GM21717 (cell line): ENCODE data around the gene CCDC136.

ENCODE experiments used
- ATAC-seq: cut with Tn5 transposase; IDR thresholded peaks from one replicate; pipeline ENCODE4 v1.9.1; 2021; ENCODE audit warnings: mild to moderate bottlenecking, moderate library complexity; ENCODE audit not compliant: unreplicated experiment

CCDC136 gene

DNA sequence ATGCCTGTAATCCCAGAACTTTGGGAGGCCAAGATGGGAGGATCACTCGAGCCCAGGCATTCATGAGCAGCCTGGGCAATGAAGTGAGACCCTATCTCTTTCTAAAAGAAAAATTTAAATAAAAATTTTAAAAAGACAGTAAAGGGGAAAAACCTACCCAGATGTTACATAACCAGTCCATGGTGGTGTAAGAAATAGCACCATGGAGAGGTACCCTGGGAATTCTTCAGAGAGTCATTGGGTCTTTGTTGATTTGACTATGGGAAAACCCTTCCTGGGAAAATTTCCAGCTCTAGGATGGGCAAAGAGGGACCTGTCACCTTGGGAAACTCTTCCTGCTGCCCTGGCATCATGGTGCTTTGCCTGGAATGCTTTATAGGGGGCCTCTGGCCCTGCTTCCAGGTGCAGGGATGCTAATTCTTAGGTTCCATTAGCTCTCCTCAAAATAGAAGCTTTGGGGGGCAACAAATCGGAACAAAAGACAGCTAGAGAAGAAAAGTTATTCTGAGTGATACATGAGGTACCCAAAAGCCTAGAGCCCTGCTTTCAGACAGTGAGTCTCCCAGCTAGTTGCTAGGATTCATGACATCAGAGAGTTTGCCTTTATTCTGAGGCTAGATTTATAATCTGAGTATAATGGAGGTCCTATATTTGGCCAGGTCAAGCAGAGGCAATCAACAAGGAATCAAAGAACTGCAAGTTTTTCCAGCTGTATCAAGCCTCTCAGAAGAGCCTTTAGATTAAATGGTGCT is 10.1 kb downstream of the CCDC136 start:
- no peak for ATAC-seq

GRCh38 chr7:128804484-128804883 is 12.7 kb downstream of the CCDC136 start:
- ATAC-seq: no peak

DNA sequence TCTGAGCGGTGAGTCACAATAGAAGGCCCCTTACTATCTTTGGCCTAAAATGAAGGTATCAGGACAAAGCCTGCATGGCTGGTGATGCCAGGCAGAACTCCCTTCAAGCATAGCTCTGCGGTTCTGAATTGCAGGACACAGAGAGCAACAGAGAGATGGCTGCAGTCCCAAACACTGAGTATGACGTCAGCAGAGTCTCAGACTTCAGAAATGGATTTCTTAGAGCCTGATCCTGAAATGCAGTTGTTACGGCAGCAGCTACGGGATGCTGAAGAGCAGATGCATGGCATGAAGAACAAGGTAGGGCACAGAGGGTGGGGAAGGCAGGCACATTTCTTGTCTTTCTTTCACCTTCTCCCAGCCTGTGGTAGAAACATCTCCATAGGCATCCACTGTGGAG is 13.5 kb downstream of the CCDC136 start:
- no peak for ATAC-seq

GRCh38 chr7:128807191-128807590 is 15.4 kb downstream of the CCDC136 start:
- no peak for ATAC-seq

DNA sequence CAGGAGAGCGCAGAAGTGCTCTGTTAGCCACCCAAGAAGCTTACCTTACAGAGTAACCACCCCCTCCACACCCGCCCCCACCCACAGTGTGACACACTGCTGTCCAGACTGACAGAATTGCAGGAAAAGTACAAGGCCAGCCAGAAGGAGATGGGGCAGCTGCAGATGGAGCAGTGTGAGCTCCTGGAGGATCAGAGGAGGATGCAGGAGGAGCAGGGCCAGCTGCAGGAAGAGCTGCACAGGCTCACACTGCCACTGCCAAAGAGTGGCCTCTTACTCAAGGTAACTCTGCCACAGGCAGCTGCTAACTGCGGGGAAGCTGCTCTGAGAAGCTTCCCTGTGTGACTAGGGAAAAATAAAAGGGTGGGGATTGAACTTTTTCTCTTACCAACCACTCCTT is 17.6 kb downstream of the CCDC136 start:
- ATAC-seq: no peak

- no peak for ATAC-seq
Observed at GRCh38 chr7:128810473-128810872, 18.7 kb downstream of the CCDC136 start.

DNA sequence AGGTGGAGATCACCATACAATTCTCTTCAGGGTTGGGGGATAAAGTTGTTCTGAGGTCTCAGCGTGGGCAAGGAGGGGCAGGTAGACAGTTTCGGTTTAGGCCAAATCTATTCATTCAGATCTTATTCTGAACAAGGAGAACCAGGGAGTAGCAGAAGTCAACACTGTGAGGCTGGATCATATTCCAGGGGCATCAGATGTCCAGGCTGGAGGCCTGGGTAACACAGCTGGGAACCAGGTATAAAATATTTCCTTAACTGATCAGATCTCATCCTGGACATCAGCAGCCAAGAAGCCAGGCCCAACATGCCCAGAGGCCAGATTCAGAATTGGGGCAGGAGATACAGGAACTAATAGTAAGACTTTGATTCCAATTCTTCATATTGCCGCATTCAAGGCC is 19.2 kb downstream of the CCDC136 start:
- no peak for ATAC-seq

- ATAC-seq: no peak
Observed at GRCh38 chr7:128811631-128812430, 20.1 kb downstream of the CCDC136 start.

GRCh38 chr7:128812514-128813168 is 20.9 kb downstream of the CCDC136 start:
- no peak for ATAC-seq

DNA sequence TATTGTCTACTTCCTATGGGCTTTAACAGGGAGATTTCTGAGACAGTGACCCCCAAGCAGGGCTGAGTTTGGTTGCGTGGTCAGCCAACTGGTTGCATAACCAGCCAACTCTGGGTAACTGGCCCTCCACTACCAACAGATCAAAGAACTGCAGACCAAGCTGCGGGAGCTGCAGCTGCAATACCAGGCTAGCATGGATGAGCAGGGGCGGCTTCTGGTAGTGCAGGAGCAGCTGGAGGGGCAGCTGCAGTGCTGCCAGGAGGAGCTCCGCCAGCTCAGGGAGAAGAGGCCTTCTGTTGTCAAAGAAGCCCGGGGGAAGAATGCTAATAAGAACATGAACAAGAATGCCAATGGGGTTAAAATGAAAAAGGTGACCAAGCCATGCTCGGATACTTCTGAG is 22.7 kb downstream of the CCDC136 start:
- ATAC-seq: no peak

DNA sequence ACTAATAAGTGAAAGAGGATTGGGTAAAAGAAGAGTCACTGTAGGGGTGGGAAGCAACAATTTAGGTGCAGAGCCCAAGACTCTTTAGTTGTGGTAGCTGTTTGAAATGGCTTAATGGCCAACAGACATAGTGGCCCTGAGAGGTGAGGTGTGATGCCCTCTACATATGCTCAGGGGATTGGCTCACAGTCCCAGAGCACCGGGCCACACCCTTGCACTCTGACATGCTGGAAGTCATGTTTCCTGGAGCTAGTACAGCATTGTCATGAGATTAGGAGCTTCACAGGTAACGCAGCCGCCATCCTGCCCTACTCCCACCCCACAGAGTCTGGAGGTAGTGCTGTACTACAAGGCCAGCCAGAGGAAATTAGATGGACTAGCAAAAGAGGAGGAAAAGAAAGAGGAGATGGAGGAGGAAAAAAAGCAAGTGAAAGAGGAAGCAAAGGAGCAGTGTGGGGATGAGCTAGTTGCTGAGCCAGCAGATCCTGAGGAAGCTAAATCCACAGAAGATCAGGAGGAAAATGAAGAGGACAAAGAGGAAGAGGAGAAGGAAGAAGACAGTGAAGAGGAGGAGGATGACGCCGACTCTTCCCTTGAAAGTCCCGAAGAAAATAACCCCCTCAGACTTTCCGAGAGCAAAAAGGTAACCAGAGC is 23.6 kb downstream of the CCDC136 start:
- ATAC-seq: no peak

GRCh38 chr7:128818694-128819093 is 26.9 kb downstream of the CCDC136 start:
- no peak for ATAC-seq

GRCh38 chr7:128821724-128822123 is 30.0 kb downstream of the CCDC136 start:
- no peak for ATAC-seq

DNA sequence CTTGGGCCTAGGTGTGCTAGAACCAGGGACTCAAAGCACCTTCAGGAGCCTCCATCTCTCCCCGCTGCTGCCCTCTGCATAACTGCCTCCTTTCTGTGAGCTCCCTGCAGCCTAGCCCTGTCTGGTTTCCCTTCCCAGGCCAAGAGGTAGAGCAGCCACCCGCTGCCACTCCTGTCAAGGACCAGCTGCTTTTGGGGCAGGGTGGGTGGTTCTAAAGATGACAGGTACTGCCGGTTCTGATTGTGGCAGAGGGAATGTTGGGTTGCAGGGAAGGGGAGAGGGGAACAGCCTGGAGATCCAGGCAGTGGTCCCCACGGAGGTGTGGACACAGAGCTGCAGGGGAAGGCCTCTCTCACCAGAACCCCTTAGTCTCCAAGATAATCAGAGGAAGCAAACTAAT is 34.7 kb downstream of the CCDC136 start:
- no peak for ATAC-seq

DNA sequence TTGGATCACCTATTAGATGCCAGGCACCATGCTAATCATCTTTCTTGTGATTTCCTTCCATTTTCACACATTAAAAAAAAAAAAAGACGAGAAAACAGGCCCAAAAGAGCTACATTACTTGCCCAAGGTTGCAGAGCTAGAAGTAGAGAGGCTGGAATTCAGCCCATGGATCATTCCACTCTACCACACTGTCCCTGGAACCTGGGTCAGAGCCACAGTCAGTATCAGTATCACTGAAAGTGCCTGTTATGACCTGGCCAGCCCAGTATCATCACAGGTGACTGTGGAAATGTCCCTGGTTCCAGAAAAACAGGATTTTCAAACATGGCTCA is 35.1 kb downstream of the CCDC136 start:
- ATAC-seq: no peak

DNA sequence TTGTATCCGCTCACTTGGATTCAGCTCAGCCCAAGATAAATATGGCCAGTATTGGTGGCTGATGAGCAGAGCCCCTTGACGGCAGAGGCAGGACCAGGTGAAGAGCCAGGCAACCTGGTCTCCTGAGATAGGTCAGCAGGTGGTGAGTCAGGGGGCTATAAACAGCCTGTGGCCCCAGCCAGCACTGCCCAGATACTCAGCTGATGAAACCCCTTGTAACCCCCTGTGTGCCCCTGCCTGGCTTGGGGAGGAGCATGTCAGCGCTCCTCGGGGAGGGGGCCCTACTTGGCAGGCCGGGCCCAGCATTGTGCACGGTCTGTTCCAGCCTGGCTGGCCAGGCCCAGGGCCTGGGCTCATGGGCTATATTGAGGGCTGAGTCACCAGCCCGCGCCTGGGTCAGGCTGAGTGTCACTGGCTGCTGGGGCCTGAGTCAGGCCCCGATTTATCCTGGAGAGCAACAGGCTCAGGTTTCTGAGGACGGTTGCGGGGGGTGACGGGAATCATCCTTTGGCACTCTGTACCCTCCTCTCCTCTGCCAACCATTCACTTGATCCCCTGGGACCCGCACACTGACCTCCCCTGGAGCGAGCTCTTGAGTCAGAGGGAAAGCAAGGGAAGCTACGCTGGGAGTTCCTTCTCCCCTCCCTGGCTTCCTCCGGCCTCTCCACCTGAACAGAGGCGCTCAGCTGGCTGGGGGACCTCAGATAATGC is 35.6 kb downstream of the CCDC136 start:
- no peak for ATAC-seq

GRCh38 chr7:128827971-128828711 is 36.4 kb downstream of the CCDC136 start:
- no peak for ATAC-seq

DNA sequence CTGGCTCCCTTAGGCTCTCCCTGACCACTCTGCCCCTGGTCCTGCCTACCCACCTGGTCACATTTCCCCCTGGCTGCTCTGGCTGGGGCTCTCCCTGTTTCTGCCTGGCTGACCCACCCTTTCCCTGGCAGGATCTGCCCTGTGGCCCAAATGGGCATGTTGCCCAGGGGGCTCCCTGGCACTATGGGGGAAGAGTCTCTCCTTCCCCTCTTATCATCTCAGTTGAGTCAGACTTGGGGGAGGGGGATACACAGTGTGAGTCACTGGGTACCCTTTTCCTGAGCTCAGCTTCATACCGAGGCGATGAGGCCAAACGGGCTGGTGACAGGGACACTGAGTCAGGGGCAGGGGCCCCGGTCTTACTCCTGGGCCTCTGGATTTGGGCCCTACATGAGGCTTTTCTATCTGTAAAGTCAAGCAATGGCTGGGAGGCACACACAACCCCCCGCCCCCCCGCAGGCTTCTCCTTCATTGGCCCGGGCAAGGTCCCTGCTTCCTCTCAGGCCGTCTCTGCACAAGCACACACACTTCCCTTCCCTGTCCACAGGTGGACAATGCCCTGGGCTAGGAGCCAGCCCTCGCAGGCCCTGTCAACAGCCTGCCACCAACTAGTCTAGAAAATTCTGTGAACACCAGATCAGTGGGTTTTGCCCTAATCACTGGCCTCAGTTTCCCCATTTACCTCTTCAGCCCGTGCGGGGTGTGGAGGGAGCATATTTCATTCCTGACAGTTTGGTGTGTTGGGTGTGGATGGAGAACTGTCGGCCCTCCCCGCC is 37.8 kb downstream of the CCDC136 start:
- no peak for ATAC-seq
